Sigmoid colon (tissue), 7 donors: Measurements from ENCODE around the gene MACROD2. TPM values are rescaled to one million over a fixed set of nuclear protein-coding genes. Genes with fewer than 3 reads are reported as not detected.

ENCODE experiments used
- DNase-seq: peaks from one replicate; pipeline ENCODE4 v3.0.0-alpha.2; 2019
- H3K27ac ChIP-seq, 4 donors: fragments of 200-600 bp; sonication (generic); one replicate each; pipeline ENCODE4 v1.5.1; 2016 to 2019; ENCODE audit warnings: mild to moderate bottlenecking in 1 of 4
- H3K27me3 ChIP-seq, 3 donors: fragments of 200-600 bp; sonication (generic); one replicate each; pipeline ENCODE4 v1.5.1; 2019; ENCODE audit warnings: mild to moderate bottlenecking in 1 of 3
- H3K36me3 ChIP-seq, 4 donors: fragments of 200-600 bp; sonication (generic); one replicate each; pipeline ENCODE4 v1.5.1; 2016 to 2019
- H3K4me1 ChIP-seq, 4 donors: fragments of 200-600 bp; sonication (generic); one replicate each; pipeline ENCODE4 v1.5.1; 2017 to 2019
- H3K4me3 ChIP-seq, 4 donors: fragments of 200-600 bp; sonication (generic); one replicate each; pipeline ENCODE4 v1.5.1; 2017 to 2019; ENCODE audit warnings: mild to moderate bottlenecking in 2 of 4, moderate library complexity in 1 of 4
- H3K9me3 ChIP-seq, 4 donors: fragments of 200-600 bp in 3 of 4; sonication (generic) in 3 of 4; one replicate each; pipeline versions ENCODE4 v1.5.1 to v1.6.1; 2013 to 2019
- CTCF ChIP-seq, 4 experiments: fragments of 450-650 bp in 3 of 4; fragments of 200-600 bp in 1 of 4; IDR thresholded peaks; one replicate each; pipeline ENCODE4 v1.5.1; 2016 to 2019; ENCODE audit warnings: antibody characterized with exemption in 4 of 4, mild to moderate bottlenecking in 3 of 4, moderate library complexity in 2 of 4
- EP300 ChIP-seq, 4 donors: sonication (generic); formaldehyde crosslinking; IDR thresholded peaks; one replicate each; pipeline ENCODE4 v1.6.1; 2017; ENCODE audit warnings: antibody characterized with exemption in 4 of 4
- POLR2A ChIP-seq, 2 donors: fragments of 450-650 bp; IDR thresholded peaks; one replicate each; pipeline ENCODE4 v1.6.1; 2016; ENCODE audit warnings: antibody characterized with exemption in 2 of 2, mild to moderate bottlenecking in 2 of 2, moderate library complexity in 2 of 2
- POLR2AphosphoS5 ChIP-seq, 4 donors: sonication (generic); formaldehyde crosslinking; IDR thresholded peaks; one replicate each; pipeline ENCODE4 v1.6.1; 2017; ENCODE audit warnings: antibody characterized with exemption in 4 of 4
- WGBS, 2 donors: extraction: QIAGEN DNeasy Blood & Tissue Kit; methylation state at CpG; one replicate each; pipeline ENCODE4 v1.1.7; 2013; 5-methylcytosine and 5-hydroxymethylcytosine counted together
- intact Hi-C: fragments of 100-400 bp; cut with DNase I; formaldehyde crosslinking; loops from one replicate; pipeline ENCODE4 v1.15.1; 2023
- polyA plus RNA-seq, 3 donors: library from polyadenylated mRNA; stranded (reverse); fragments of 200-250 nt; gene quantifications; one replicate each; pipeline ENCODE4 v1.2.3, GENCODE V29; 2013
- total RNA-seq, 4 donors: library from RNA; depleted of rRNA; stranded (reverse); fragments of >200 nt; gene quantifications; one replicate each; pipeline ENCODE4 v1.1.0, GENCODE V29; 2016
- donor health status: healthy with polysubstance abuse.
- donor health status: Bipolar disorder and iron deficiency.
- donor health status: healthy.

Gene MACROD2
- total and polyA plus RNA-seq, 7 donors = 1.2 to 22.4 (median 5.8) TPM

GRCh38 chr20:15619816-15620215 lies 1624.5 kb downstream of the MACROD2 start:
- TF ChIP-seq EP300 (IDR thresholded peaks at IDR 0.05) (no peak), CTCF (IDR thresholded peaks at IDR 0.05) (no peak), POLR2AphosphoS5 (IDR thresholded peaks at IDR 0.05) (no peak), POLR2A (IDR thresholded peaks at IDR 0.05) (no peak)
- no peak for DNase-seq
- Histone ChIP-seq H3K9me3 (no peaks in the 10 kb centered on the region), H3K4me1 (no peaks in the 10 kb centered on the region), H3K27ac (no peak overlapping the region), H3K4me3 (no peak overlapping the region), H3K27me3 (no peaks in the 10 kb centered on the region), H3K36me3 (no peaks in the 10 kb centered on the region)
- intact Hi-C loops = no loop called here
- WGBS, 2 donors = 86 to 87% methylated on average over 6 of the region's 6 CpGs

- no peak for DNase-seq
- no peak overlapping the region for H3K27ac ChIP-seq
- intact Hi-C loops = no loop called here
- no peaks in the 10 kb centered on the region for H3K27me3 ChIP-seq
- TF ChIP-seq EP300 (IDR thresholded peaks at IDR 0.05) = no peak
- TF ChIP-seq POLR2A (IDR thresholded peaks at IDR 0.05) = no peak
- no peak for TF ChIP-seq POLR2AphosphoS5 (IDR thresholded peaks at IDR 0.05)
- TF ChIP-seq CTCF (IDR thresholded peaks at IDR 0.05) = no peak
- WGBS, 2 donors = 89 to 92% methylated on average over 6 of the region's 6 CpGs
- no peaks in the 10 kb centered on the region for H3K36me3 ChIP-seq
- no peaks in the 10 kb centered on the region for H3K9me3 ChIP-seq
- no peak overlapping the region for H3K4me3 ChIP-seq
- H3K4me1 ChIP-seq = no peaks in the 10 kb centered on the region
Observed at GRCh38 chr20:15622368-15622767, 1627.1 kb downstream of the MACROD2 start.

GRCh38 chr20:15623215-15623614 lies 1627.9 kb downstream of the MACROD2 start:
- WGBS, 2 donors = 96 to 97% methylated on average over 2 of the region's 2 CpGs
- no peak for TF ChIP-seq EP300 (IDR thresholded peaks at IDR 0.05)
- no peak for TF ChIP-seq CTCF (IDR thresholded peaks at IDR 0.05)
- TF ChIP-seq POLR2AphosphoS5 (IDR thresholded peaks at IDR 0.05) = no peak
- TF ChIP-seq POLR2A (IDR thresholded peaks at IDR 0.05) = no peak
- Histone ChIP-seq H3K9me3 (no peaks in the 10 kb centered on the region), H3K4me3 (no peak overlapping the region), H3K4me1 (no peaks in the 10 kb centered on the region), H3K36me3 (no peaks in the 10 kb centered on the region), H3K27ac (no peak overlapping the region), H3K27me3 (no peaks in the 10 kb centered on the region)
- no peak for DNase-seq
- intact Hi-C loops = no loop called here

- Histone ChIP-seq H3K4me3 (no peak overlapping the region), H3K9me3 (no peaks in the 10 kb centered on the region), H3K27ac (no peak overlapping the region), H3K27me3 (no peaks in the 10 kb centered on the region), H3K36me3 (no peaks in the 10 kb centered on the region), H3K4me1 (no peaks in the 10 kb centered on the region)
- intact Hi-C loops = no loop called here
- TF ChIP-seq EP300 (IDR thresholded peaks at IDR 0.05) = no peak
- TF ChIP-seq POLR2AphosphoS5 (IDR thresholded peaks at IDR 0.05) = no peak
- no peak for TF ChIP-seq CTCF (IDR thresholded peaks at IDR 0.05)
- TF ChIP-seq POLR2A (IDR thresholded peaks at IDR 0.05) = no peak
- DNase-seq = no peak
- 82 to 84% methylated on average over 2 of the region's 2 CpGs for WGBS, 2 donors
Observed at GRCh38 chr20:15625981-15626380, 1630.7 kb downstream of the MACROD2 start.

GRCh38 chr20:15627089-15627488 lies 1631.8 kb downstream of the MACROD2 start:
- 59% methylated on average over 3 of the region's 3 CpGs for WGBS, 2 donors
- Histone ChIP-seq H3K27ac (no peak overlapping the region), H3K4me1 (no peaks in the 10 kb centered on the region), H3K9me3 (no peaks in the 10 kb centered on the region), H3K36me3 (no peaks in the 10 kb centered on the region), H3K4me3 (no peak overlapping the region), H3K27me3 (no peaks in the 10 kb centered on the region)
- no peak for DNase-seq
- intact Hi-C loops = no loop called here
- no peak for TF ChIP-seq POLR2A (IDR thresholded peaks at IDR 0.05)
- TF ChIP-seq CTCF (IDR thresholded peaks at IDR 0.05) = no peak
- no peak for TF ChIP-seq EP300 (IDR thresholded peaks at IDR 0.05)
- no peak for TF ChIP-seq POLR2AphosphoS5 (IDR thresholded peaks at IDR 0.05)
